NB4 (cell line): Measurements from ENCODE around the gene CCL18.
"Not testable (repeated sequence)": the region's sequence is repeated elsewhere in the genome, so short reads cannot be mapped to it uniquely, and the experiment has no call there.

Experiments
- DNase-seq: peaks from one replicate; pipeline ENCODE4 v3.0.0; 2010; ENCODE audit warnings: low read depth
- H3K4me3 ChIP-seq: one replicate; pipeline ENCODE4 v1.5.1; 2011; ENCODE audit warnings: mild to moderate bottlenecking, low read depth, low read length, moderate library complexity
- CTCF ChIP-seq: IDR thresholded peaks from one replicate; pipeline ENCODE4 v1.5.1; 2012; ENCODE audit warnings: low read depth, low read length
- MAX ChIP-seq: IDR thresholded peaks from 2 replicates; pipeline ENCODE4 v1.6.1; 2011; ENCODE audit warnings: low read depth, low read length
- MYC ChIP-seq: IDR thresholded peaks from 2 replicates; pipeline ENCODE4 v1.6.1; 2011; ENCODE audit warnings: low read depth, low read length
- POLR2A ChIP-seq: IDR thresholded peaks from 2 replicates; pipeline ENCODE4 v1.6.1; 2011; ENCODE audit warnings: mild to moderate bottlenecking; ENCODE audit not compliant: insufficient read length; ENCODE audit errors: extremely low read depth

The CCL18 gene

GRCh38 chr17:36117505-36118382 is 53.7 kb downstream of the CCL18 start:
- peak; percentile 8 for DNase-seq
- H3K4me3 ChIP-seq, result no peak overlapping the region
- no peak for TF ChIP-seq MYC
- no peak for TF ChIP-seq MAX
- no peak for TF ChIP-seq POLR2A
- TF ChIP-seq CTCF, result no peak

- TF ChIP-seq MYC (no peak), CTCF (no peak), POLR2A (no peak), MAX (no peak)
- peak; percentile 12 for DNase-seq
- no peak overlapping the region for H3K4me3 ChIP-seq
Measured at GRCh38 chr17:36118477-36119353, 54.6 kb downstream of the CCL18 start.

- DNase-seq, result no peak
- H3K4me3 ChIP-seq, result no peak overlapping the region
- TF ChIP-seq POLR2A (no peak), CTCF (no peak), MYC (no peak), MAX (no peak)
Measured at GRCh38 chr17:36120221-36120620, 56.1 kb downstream of the CCL18 start.

GRCh38 chr17:36121099-36121498 is 57.0 kb downstream of the CCL18 start:
- not testable (repeated sequence) for H3K4me3 ChIP-seq, DNase-seq
